ENCODE data around the gene ABLIM1. TPM values are rescaled to one million over a fixed set of nuclear protein-coding genes. Genes with fewer than 3 reads are reported as not detected.

ABLIM1 gene
- total and polyA plus RNA-seq, 2 experiments from 2014 or later: 21.9 to 45.1 TPM

GRCh38 chr10:114521255-114521654, 136.8 kb downstream of the ABLIM1 start (continued):
- no peak for TF ChIP-seq POLR2AphosphoS5 (IDR thresholded peaks at IDR 0.05; ENCODE audit: low read depth)
- no peak for TF ChIP-seq EZH2 (IDR thresholded peaks at IDR 0.05; ENCODE audit: low read depth, unreplicated experiment)
- TF ChIP-seq, protein P1, sequence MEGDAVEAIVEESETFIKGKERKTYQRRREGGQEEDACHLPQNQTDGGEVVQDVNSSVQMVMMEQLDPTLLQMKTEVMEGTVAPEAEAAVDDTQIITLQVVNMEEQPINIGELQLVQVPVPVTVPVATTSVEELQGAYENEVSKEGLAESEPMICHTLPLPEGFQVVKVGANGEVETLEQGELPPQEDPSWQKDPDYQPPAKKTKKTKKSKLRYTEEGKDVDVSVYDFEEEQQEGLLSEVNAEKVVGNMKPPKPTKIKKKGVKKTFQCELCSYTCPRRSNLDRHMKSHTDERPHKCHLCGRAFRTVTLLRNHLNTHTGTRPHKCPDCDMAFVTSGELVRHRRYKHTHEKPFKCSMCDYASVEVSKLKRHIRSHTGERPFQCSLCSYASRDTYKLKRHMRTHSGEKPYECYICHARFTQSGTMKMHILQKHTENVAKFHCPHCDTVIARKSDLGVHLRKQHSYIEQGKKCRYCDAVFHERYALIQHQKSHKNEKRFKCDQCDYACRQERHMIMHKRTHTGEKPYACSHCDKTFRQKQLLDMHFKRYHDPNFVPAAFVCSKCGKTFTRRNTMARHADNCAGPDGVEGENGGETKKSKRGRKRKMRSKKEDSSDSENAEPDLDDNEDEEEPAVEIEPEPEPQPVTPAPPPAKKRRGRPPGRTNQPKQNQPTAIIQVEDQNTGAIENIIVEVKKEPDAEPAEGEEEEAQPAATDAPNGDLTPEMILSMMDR (conservative IDR thresholded peaks at IDR 0.05; ENCODE audit: low read depth in 2 of 2): no peak
- no peak for TF ChIP-seq STAT1 (IDR thresholded peaks at IDR 0.05; ENCODE audit: unreplicated experiment)
- no peak for TF ChIP-seq EZH2phosphoT487 (IDR thresholded peaks at IDR 0.05; ENCODE audit: unreplicated experiment)

DNA sequence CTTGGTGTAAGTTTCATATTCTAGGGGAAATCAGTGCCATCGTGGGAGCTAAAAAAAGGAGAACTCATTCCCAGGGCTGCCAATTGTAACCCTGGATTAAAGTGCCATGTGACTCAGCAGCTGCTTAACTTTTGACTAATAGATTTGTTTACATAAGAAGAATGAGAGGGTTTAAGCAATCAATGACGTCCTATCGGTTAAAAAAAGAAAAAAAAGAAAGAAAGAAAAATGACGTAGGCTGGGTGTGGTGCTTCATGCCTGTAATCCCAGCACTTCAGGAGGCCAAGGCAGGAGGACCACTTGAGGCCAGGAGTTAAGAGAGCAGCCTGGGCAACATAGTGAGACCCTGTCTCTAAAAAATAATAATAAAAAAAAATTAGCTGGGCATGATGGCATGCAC, 137.6 kb downstream of the ABLIM1 start:
- H3K27ac ChIP-seq (ENCODE audit: low read depth): no peak overlapping the region
- H3K4me3 ChIP-seq: no peak overlapping the region
- peaks cover 93% of the 10 kb centered on the region for H3K79me2 ChIP-seq (replicated peaks; ENCODE audit: insufficient read depth)
- no peaks in the 10 kb centered on the region for H3K36me3 Mint-ChIP-seq (ENCODE audit: low read depth)
- H3K4me2 ChIP-seq: no peak overlapping the region
- H3K27me3 Mint-ChIP-seq (ENCODE audit: insufficient read depth, low read depth, poor library complexity): peaks cover 5% of the 10 kb centered on the region
- no peak overlapping the region for H2AFZ ChIP-seq
- no peaks in the 10 kb centered on the region for H3K9me3 Mint-ChIP-seq
- no peaks in the 10 kb centered on the region for H3K9me2 ChIP-seq (ENCODE audit: insufficient read depth)
- no peak overlapping the region for H3K27ac Mint-ChIP-seq
- no peak overlapping the region for H3K4me3 Mint-ChIP-seq
- no peaks in the 10 kb centered on the region for H3F3A ChIP-seq (replicated peaks; ENCODE audit: low read depth)
- peaks cover 71% of the 10 kb centered on the region for H3K4me1 Mint-ChIP-seq
- no peaks in the 10 kb centered on the region for H3K36me3 ChIP-seq (ENCODE audit: insufficient read depth)
- ATAC-seq: no peak
- no peak for DNase-seq (ENCODE audit: low spot score)
- H3K27me3 ChIP-seq (ENCODE audit: insufficient read depth): no peaks in the 10 kb centered on the region
- peaks cover 46% of the 10 kb centered on the region for H3K4me1 ChIP-seq (ENCODE audit: insufficient read depth)
- TF ChIP-seq ZNF462 (CRISPR knock-in tag; IDR thresholded peaks at IDR 0.05) (no peak), EZH2 (IDR thresholded peaks at IDR 0.05; ENCODE audit: low read depth, unreplicated experiment) (no peak), REST (IDR thresholded peaks at IDR 0.05; ENCODE audit: unreplicated experiment) (no peak), NANOG (IDR thresholded peaks at IDR 0.05; ENCODE audit: borderline replicate concordance) (no peak), POLR2AphosphoS5 (IDR thresholded peaks at IDR 0.05; ENCODE audit: low read depth) (no peak), JUNB (IDR thresholded peaks at IDR 0.05; ENCODE audit: unreplicated experiment) (no peak), EZH2phosphoT487 (IDR thresholded peaks at IDR 0.05; ENCODE audit: unreplicated experiment) (no peak), ETS1 (IDR thresholded peaks at IDR 0.05) (no peak), CREB1 (CRISPR knock-in tag; IDR thresholded peaks at IDR 0.05; ENCODE audit: low read depth) (no peak)
- H4K20me1 ChIP-seq (replicated peaks; ENCODE audit: insufficient read depth): 0 out of 2 replicates have a peak, but pooled peaks cover 3% of the 10 kb centered on the region
